ENCODE measurements around the gene ZNF384.
A peak's percentile ranks its signal among the peaks of the same experiment; 100 is the strongest.

ZNF384 gene

GRCh38 chr12:6666211-6666610, 23.0 kb downstream of the ZNF384 start:
- no peak for DNase-seq (ENCODE audit: low read depth)
- TF ChIP-seq, protein P1, sequence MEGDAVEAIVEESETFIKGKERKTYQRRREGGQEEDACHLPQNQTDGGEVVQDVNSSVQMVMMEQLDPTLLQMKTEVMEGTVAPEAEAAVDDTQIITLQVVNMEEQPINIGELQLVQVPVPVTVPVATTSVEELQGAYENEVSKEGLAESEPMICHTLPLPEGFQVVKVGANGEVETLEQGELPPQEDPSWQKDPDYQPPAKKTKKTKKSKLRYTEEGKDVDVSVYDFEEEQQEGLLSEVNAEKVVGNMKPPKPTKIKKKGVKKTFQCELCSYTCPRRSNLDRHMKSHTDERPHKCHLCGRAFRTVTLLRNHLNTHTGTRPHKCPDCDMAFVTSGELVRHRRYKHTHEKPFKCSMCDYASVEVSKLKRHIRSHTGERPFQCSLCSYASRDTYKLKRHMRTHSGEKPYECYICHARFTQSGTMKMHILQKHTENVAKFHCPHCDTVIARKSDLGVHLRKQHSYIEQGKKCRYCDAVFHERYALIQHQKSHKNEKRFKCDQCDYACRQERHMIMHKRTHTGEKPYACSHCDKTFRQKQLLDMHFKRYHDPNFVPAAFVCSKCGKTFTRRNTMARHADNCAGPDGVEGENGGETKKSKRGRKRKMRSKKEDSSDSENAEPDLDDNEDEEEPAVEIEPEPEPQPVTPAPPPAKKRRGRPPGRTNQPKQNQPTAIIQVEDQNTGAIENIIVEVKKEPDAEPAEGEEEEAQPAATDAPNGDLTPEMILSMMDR (IDR thresholded peaks at IDR 0.05; ENCODE audit: low read length, missing control alignments), result no peak
- no peak overlapping the region for H3K4me3 ChIP-seq (replicated peaks; ENCODE audit: low read depth, low read length)

DNA sequence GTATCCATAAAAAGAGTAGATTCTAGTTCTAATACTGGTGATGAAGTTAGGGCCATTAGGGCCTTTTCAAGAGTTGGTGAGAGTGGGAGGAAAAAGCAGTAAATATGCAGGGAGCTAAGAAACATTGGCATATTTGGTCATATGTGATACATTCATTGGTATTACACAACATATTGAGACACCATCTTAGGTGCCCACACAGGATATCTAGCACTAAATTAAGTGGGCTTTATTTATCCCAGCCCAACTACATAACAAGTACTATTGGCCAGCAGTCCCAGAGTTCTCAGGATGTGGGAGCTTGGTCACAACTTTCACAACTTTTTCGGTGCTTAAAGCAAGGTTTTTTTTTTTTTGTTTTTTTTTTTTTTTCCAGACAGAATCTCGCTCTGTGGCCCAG, 24.3 kb downstream of the ZNF384 start:
- no peak for DNase-seq (ENCODE audit: low read depth)
- H3K4me3 ChIP-seq (replicated peaks; ENCODE audit: low read depth, low read length), result no peak overlapping the region
- TF ChIP-seq, protein P1 (IDR thresholded peaks at IDR 0.05; ENCODE audit: low read length, missing control alignments), result no peak

DNA sequence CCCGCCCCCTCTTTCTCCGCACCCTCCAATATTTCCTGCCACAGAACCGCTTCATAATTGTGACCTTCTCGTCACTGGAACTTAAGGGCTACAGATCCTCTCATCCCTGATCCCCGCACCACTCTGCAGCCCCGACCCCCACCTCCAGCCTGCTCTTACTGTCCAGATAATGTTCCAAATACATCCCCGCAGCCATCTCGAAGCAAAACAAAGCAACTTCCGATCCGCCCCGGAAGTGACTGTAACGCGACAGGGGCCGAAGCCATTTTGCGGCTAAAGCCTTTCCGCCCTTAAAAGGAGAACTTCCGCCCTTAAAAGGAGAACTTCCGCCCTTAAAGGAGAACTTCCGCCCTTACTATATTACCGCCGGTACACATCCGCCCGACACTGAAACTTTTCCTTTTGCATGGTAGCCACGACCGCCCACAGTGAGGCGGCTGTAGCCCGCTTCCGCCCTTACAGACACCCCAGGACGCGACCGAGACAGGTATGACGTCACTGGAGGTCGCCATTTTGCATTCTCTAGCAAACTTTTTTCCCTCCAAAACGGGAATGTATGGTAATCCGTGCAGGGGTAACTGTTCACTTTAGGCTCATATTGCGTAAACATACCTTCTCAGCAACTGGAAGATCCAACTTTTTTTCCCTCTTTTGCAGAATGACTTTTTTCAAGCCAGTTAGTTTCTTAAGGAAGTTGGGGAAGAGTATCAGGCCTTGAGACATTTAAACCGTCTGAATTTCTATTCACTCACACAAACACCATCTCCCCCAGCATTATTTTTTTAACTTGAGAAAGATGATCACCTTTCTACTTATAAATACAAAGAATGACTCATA, 26.1 kb downstream of the ZNF384 start, which contains the start of gene ING4:
Gene ING4 (minus strand): TSS at position 214 of the 837 bp plus-strand sequence. CDS start 18 bp downstream, at position 196.
- DNase-seq (ENCODE audit: low read depth), result peak; percentile 100
- TF ChIP-seq, protein P1 (IDR thresholded peaks at IDR 0.05; ENCODE audit: low read length, missing control alignments), result no peak
- peak within 1 kb of the TSS; percentile 93 for H3K4me3 ChIP-seq (replicated peaks; ENCODE audit: low read depth, low read length)

DNA sequence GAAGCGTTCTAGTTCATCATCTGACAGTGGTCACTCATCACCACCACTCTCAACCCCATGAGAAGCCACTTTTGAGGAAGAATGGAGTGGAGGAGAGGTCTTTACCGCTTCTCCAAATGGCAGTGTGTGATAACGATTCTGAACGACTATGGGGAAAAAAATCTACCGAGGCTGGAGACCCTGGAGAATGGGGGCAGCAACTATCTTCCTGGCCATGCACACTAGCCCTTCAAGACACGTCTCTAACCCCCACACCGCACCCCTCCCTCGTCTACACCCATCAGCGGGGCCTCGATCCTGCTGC, 26.6 kb downstream of the ZNF384 start:
- TF ChIP-seq, protein P1 (IDR thresholded peaks at IDR 0.05; ENCODE audit: low read length, missing control alignments), result no peak
- peak overlapping the region; percentile 93 for H3K4me3 ChIP-seq (replicated peaks; ENCODE audit: low read depth, low read length)
- DNase-seq (ENCODE audit: low read depth), result no peak

DNA sequence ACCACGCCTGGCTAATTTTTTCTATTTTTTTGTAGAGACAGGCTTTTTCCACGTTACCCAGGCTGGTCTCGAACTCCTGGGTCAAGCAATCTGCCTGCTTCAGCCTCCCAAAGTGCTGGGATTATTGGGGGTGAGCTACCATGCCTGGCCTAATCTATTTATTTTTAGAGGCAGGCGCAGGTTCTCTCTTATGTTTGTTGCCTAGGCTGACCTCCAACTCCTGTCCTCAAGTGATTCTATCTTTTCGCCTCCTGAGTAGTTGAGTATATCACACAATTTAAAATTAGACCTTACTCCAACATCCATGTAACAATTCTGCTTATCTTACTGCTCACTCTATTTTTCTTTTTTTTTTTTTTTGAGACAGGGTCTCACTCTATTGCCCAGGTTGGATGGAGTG, 35.2 kb downstream of the ZNF384 start:
- H3K4me3 ChIP-seq (replicated peaks; ENCODE audit: low read depth, low read length), result no peak overlapping the region
- TF ChIP-seq, protein P1 (IDR thresholded peaks at IDR 0.05; ENCODE audit: low read length, missing control alignments), result no peak
- DNase-seq (ENCODE audit: low read depth), result no peak

GRCh38 chr12:6653342-6653741, 35.8 kb downstream of the ZNF384 start:
- TF ChIP-seq, protein P1 (IDR thresholded peaks at IDR 0.05; ENCODE audit: low read length, missing control alignments), result no peak
- no peak overlapping the region for H3K4me3 ChIP-seq (replicated peaks; ENCODE audit: low read depth, low read length)
- no peak for DNase-seq (ENCODE audit: low read depth)

- H3K4me3 ChIP-seq (replicated peaks; ENCODE audit: low read depth, low read length), result no peak overlapping the region
- TF ChIP-seq, protein P1 (IDR thresholded peaks at IDR 0.05; ENCODE audit: low read length, missing control alignments), result no peak
- DNase-seq (ENCODE audit: low read depth), result no peak
Measured at GRCh38 chr12:6652391-6652790, 36.8 kb downstream of the ZNF384 start.

All from fibroblast of pulmonary artery (primary cell).